ENCODE data around the gene ZNF580. TPM values are rescaled to one million over a fixed set of nuclear protein-coding genes. Genes with fewer than 3 reads are reported as not detected.

ZNF580 gene
- total RNA-seq, 1 experiment from 2014 or later, result 32.0 TPM

DNA sequence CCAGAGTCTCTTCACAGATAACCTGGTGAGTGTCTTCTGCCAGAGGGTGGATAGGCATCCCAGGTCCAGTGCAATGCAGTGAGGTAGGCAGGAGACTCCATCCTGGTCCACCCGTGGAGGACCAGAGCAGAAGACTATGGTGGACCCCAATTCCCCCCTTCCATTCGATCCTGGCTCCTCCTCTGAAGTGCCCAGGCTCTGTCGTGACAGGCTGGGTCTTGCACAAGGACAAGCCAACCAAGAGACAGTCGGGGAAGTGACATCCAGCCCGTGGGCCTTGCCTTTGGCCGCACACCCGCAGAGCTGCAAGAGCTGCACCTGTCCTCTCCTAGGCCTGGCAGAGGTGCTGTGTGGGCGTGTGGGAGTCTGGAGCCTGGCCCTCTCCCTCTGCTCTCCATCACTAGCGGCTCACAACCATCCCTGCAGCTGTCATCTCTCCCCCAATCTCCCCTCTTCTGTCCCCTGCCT, 19.6 kb upstream of the ZNF580 start (continued):
- TF ChIP-seq, protein P1, sequence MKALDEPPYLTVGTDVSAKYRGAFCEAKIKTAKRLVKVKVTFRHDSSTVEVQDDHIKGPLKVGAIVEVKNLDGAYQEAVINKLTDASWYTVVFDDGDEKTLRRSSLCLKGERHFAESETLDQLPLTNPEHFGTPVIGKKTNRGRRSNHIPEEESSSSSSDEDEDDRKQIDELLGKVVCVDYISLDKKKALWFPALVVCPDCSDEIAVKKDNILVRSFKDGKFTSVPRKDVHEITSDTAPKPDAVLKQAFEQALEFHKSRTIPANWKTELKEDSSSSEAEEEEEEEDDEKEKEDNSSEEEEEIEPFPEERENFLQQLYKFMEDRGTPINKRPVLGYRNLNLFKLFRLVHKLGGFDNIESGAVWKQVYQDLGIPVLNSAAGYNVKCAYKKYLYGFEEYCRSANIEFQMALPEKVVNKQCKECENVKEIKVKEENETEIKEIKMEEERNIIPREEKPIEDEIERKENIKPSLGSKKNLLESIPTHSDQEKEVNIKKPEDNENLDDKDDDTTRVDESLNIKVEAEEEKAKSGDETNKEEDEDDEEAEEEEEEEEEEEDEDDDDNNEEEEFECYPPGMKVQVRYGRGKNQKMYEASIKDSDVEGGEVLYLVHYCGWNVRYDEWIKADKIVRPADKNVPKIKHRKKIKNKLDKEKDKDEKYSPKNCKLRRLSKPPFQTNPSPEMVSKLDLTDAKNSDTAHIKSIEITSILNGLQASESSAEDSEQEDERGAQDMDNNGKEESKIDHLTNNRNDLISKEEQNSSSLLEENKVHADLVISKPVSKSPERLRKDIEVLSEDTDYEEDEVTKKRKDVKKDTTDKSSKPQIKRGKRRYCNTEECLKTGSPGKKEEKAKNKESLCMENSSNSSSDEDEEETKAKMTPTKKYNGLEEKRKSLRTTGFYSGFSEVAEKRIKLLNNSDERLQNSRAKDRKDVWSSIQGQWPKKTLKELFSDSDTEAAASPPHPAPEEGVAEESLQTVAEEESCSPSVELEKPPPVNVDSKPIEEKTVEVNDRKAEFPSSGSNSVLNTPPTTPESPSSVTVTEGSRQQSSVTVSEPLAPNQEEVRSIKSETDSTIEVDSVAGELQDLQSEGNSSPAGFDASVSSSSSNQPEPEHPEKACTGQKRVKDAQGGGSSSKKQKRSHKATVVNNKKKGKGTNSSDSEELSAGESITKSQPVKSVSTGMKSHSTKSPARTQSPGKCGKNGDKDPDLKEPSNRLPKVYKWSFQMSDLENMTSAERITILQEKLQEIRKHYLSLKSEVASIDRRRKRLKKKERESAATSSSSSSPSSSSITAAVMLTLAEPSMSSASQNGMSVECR (CRISPR knock-in tag; IDR thresholded peaks at IDR 0.05; ENCODE audit: borderline replicate concordance), result no peak
- no peak for TF ChIP-seq NFYB (CRISPR knock-in tag; conservative IDR thresholded peaks at IDR 0.05; ENCODE audit: low read depth)
- TF ChIP-seq SMAD4 (CRISPR knock-in tag; IDR thresholded peaks at IDR 0.05), result no peak
- TF ChIP-seq MXD4 (CRISPR knock-in tag; IDR thresholded peaks at IDR 0.05; ENCODE audit: borderline replicate concordance), result no peak
- no peak for TF ChIP-seq TCF7 (CRISPR knock-in tag; IDR thresholded peaks at IDR 0.05; ENCODE audit: low read depth)

DNA sequence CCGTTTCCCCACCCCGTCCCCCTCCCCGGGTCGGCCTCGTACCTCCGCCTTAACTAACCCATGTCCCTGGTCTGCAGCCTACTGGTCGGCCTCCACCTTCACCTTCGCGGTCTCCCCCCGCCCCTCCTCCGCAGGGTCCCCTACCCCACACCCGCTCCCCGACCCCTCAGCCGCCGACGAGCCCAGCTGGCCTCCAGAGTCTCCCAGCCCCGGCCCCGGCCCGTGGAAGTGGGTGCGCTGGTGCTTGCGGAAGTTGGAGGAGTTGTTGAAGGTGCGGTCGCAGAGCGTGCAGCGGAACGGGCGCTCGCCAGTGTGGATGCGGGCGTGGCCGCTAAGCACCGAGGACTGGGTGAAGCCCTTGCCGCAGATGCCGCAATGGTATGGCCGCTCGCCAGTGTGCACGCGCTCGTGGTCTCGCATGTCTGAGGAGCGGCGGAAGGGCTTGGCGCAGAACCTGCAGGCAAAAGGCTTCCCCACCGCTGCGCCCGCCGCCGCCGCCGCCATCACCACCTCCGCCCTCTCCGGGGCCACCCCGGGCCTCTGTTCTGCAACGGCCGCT, 19.1 kb upstream of the ZNF580 start:
- POLR2A ChIA-PET, result no interaction called here

DNA sequence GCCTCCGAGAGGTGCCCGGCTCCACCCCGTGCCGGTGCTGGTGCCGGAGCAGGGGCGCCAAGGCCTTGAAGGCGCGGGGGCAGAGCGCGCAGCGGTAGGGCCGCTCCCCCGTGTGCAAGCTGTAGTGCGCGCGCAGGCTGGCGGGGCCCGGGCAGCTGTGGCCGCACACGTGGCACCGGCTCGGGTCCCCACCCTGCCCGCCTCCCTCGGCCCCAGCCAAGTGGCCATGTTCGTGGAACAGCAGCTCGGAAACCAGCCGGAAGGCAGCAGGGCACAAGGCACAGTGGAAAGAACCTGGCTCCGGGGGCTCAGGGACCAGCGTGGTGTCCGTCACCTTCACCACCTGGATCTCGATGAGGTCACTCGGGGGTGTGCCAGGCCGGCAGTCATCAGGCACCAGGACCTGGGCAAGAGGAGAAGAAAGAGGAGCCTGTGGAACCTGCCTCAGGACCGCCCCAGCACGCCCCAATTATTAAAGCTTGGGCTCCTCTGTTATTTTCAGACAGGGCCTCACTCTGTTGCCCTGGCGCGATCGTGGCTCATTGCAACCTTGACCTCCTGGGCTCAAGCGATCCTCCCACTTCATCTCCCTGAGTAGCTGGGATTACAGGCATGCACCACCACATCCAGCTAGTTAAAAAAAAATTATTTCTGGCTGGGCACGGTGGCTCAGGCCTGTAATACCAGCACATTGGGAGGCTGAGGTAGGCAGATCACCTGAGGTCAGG, 18.4 kb upstream of the ZNF580 start:
- no peak for TF ChIP-seq IRF2 (CRISPR knock-in tag; IDR thresholded peaks at IDR 0.05; ENCODE audit: borderline replicate concordance, low read depth)
- TF ChIP-seq GTF2I (CRISPR knock-in tag; conservative IDR thresholded peaks at IDR 0.05), result no peak
- no peak for TF ChIP-seq NFYB (CRISPR knock-in tag; conservative IDR thresholded peaks at IDR 0.05; ENCODE audit: low read depth)
- no peak for TF ChIP-seq KAT7 (CRISPR knock-in tag; IDR thresholded peaks at IDR 0.05; ENCODE audit: borderline replicate concordance)
- TF ChIP-seq, protein P2, sequence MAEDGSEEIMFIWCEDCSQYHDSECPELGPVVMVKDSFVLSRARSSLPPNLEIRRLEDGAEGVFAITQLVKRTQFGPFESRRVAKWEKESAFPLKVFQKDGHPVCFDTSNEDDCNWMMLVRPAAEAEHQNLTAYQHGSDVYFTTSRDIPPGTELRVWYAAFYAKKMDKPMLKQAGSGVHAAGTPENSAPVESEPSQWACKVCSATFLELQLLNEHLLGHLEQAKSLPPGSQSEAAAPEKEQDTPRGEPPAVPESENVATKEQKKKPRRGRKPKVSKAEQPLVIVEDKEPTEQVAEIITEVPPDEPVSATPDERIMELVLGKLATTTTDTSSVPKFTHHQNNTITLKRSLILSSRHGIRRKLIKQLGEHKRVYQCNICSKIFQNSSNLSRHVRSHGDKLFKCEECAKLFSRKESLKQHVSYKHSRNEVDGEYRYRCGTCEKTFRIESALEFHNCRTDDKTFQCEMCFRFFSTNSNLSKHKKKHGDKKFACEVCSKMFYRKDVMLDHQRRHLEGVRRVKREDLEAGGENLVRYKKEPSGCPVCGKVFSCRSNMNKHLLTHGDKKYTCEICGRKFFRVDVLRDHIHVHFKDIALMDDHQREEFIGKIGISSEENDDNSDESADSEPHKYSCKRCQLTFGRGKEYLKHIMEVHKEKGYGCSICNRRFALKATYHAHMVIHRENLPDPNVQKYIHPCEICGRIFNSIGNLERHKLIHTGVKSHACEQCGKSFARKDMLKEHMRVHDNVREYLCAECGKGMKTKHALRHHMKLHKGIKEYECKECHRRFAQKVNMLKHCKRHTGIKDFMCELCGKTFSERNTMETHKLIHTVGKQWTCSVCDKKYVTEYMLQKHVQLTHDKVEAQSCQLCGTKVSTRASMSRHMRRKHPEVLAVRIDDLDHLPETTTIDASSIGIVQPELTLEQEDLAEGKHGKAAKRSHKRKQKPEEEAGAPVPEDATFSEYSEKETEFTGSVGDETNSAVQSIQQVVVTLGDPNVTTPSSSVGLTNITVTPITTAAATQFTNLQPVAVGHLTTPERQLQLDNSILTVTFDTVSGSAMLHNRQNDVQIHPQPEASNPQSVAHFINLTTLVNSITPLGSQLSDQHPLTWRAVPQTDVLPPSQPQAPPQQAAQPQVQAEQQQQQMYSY (CRISPR knock-in tag; IDR thresholded peaks at IDR 0.05), result no peak
- no peak for ATAC-seq
- Mint-ChIP-seq H3K27ac (no peak overlapping the region), H3K9me3 (0 out of 2 replicates have a peak, but pooled peaks cover 3% of the 10 kb centered on the region), H3K4me3 (no peak overlapping the region), H3K4me1 (peaks cover 16% of the 10 kb centered on the region), H3K27me3 (ENCODE audit: low read depth) (peaks cover 11% of the 10 kb centered on the region; the same call in 1 of the 2 replicates), H3K36me3 (peaks cover 15% of the 10 kb centered on the region)
- CTCF ChIA-PET, result interaction anchor here (0.8 to 0.9 kb wide), 2 partner anchors 10 to 16 kb away, joined by 3 to 4 read pairs; no protein-coding TSS in a partner anchor
- POLR2A ChIA-PET, result interaction anchor here (2.6 kb wide), 1 partner anchor 16 kb away, joined by 10 read pairs; no protein-coding TSS in a partner anchor
- no peak for DNase-seq (ENCODE audit: low spot score)

More for the DNA sequence above, 19.1 kb upstream of the ZNF580 start:
- Mint-ChIP-seq H3K27me3 (ENCODE audit: low read depth) (peaks cover 9% of the 10 kb centered on the region; the same call in 1 of the 2 replicates), H3K9me3 (0 out of 2 replicates have a peak, but pooled peaks cover 3% of the 10 kb centered on the region), H3K4me3 (no peak overlapping the region), H3K36me3 (peaks cover 19% of the 10 kb centered on the region), H3K4me1 (peaks cover 17% of the 10 kb centered on the region), H3K27ac (no peak overlapping the region)
- no peak for TF ChIP-seq ESRRA (CRISPR knock-in tag; IDR thresholded peaks at IDR 0.05; ENCODE audit: borderline replicate concordance)
- TF ChIP-seq, protein P3, sequence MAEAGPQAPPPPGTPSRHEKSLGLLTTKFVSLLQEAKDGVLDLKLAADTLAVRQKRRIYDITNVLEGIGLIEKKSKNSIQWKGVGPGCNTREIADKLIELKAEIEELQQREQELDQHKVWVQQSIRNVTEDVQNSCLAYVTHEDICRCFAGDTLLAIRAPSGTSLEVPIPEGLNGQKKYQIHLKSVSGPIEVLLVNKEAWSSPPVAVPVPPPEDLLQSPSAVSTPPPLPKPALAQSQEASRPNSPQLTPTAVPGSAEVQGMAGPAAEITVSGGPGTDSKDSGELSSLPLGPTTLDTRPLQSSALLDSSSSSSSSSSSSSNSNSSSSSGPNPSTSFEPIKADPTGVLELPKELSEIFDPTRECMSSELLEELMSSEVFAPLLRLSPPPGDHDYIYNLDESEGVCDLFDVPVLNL (CRISPR knock-in tag; IDR thresholded peaks at IDR 0.05; ENCODE audit: borderline replicate concordance, low read depth), result no peak
- TF ChIP-seq RELA (CRISPR knock-in tag; IDR thresholded peaks at IDR 0.05; ENCODE audit: borderline replicate concordance), result no peak
- TF ChIP-seq, protein P4, sequence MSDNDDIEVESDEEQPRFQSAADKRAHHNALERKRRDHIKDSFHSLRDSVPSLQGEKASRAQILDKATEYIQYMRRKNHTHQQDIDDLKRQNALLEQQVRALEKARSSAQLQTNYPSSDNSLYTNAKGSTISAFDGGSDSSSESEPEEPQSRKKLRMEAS (CRISPR knock-in tag; IDR thresholded peaks at IDR 0.05), result no peak
- TF ChIP-seq GTF2I (CRISPR knock-in tag; conservative IDR thresholded peaks at IDR 0.05), result no peak
- CTCF ChIA-PET, result interaction anchor here (0.9 kb wide), 1 partner anchor 16 kb away, joined by 3 read pairs; no protein-coding TSS in a partner anchor
- ATAC-seq, result no peak
- DNase-seq (ENCODE audit: low spot score), result no peak

Measured in WTC11 (cell line).